ENCODE data around the gene UQCRC1. TPM values are rescaled to one million over a fixed set of nuclear protein-coding genes. Genes with fewer than 3 reads are reported as not detected.
A peak's percentile ranks its signal among the peaks of the same experiment; 100 is the strongest.

UQCRC1 gene
- total RNA-seq, 1 donor from 2014 or later = 190 TPM

DNA sequence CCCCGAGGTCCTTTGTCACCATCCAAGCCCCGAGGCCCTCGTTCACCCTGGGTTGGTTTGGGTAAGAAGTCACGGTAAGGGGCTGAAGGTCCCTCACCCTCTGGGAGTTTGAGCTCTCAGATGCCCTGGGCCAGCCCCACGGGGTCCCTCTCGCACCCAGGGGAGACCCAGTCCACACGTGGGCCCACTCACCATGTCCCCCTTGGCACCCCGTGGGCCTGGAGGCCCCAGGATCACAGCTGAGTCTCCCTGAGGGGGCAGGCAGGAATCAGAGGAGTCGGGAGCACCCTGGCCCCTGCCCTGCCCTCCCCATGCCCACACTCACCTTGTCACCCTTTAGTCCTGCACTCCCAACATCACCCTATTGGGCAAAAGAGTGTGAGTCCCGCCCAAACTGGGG is 40.0 kb downstream of the UQCRC1 start:
- Histone ChIP-seq H3K27ac (ENCODE audit: low read depth, low read length) (no peak overlapping the region), H2AFZ (ENCODE audit: low read depth, low read length) (no peak overlapping the region), H3K4me3 (ENCODE audit: insufficient read depth, low read depth, low read length) (no peak overlapping the region), H4K20me1 (ENCODE audit: insufficient read depth, low read length) (peaks cover 5% of the 10 kb centered on the region), H3K36me3 (ENCODE audit: insufficient read depth, low read length) (peaks cover 13% of the 10 kb centered on the region), H3K4me1 (ENCODE audit: insufficient read depth, low read length) (peaks cover 24% of the 10 kb centered on the region), H3K79me2 (ENCODE audit: insufficient read depth, low read length) (no peaks in the 10 kb centered on the region), H3K27me3 (ENCODE audit: insufficient read depth, low read length) (no peaks in the 10 kb centered on the region), H3K9ac (ENCODE audit: low read length) (no peak overlapping the region), H3K4me2 (ENCODE audit: low read length) (no peak overlapping the region), H3K9me3 (ENCODE audit: insufficient read depth, low read depth, low read length) (no peaks in the 10 kb centered on the region)
- Mint-ChIP-seq H3K9me3 (ENCODE audit: unreplicated experiment) (no peaks in the 10 kb centered on the region), H3K4me3 (ENCODE audit: unreplicated experiment) (no peak overlapping the region), H3K4me1 (ENCODE audit: low read depth, unreplicated experiment) (peaks cover 2% of the 10 kb centered on the region), H3K36me3 (ENCODE audit: low read depth, unreplicated experiment) (peaks cover 27% of the 10 kb centered on the region), H3K27ac (ENCODE audit: unreplicated experiment) (no peak overlapping the region), H3K27me3 (ENCODE audit: low read depth, unreplicated experiment) (no peaks in the 10 kb centered on the region)
- DNase-seq (ENCODE audit: low read depth) (no peak), FAIRE-seq (no peak)
- TF ChIP-seq, protein P1, sequence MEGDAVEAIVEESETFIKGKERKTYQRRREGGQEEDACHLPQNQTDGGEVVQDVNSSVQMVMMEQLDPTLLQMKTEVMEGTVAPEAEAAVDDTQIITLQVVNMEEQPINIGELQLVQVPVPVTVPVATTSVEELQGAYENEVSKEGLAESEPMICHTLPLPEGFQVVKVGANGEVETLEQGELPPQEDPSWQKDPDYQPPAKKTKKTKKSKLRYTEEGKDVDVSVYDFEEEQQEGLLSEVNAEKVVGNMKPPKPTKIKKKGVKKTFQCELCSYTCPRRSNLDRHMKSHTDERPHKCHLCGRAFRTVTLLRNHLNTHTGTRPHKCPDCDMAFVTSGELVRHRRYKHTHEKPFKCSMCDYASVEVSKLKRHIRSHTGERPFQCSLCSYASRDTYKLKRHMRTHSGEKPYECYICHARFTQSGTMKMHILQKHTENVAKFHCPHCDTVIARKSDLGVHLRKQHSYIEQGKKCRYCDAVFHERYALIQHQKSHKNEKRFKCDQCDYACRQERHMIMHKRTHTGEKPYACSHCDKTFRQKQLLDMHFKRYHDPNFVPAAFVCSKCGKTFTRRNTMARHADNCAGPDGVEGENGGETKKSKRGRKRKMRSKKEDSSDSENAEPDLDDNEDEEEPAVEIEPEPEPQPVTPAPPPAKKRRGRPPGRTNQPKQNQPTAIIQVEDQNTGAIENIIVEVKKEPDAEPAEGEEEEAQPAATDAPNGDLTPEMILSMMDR (IDR thresholded peaks at IDR 0.05; ENCODE audit: insufficient read depth, low read depth, low read length) = no peak
- TF ChIP-seq EZH2 (IDR thresholded peaks at IDR 0.05; ENCODE audit: insufficient read depth, low read length) = no peak

DNA sequence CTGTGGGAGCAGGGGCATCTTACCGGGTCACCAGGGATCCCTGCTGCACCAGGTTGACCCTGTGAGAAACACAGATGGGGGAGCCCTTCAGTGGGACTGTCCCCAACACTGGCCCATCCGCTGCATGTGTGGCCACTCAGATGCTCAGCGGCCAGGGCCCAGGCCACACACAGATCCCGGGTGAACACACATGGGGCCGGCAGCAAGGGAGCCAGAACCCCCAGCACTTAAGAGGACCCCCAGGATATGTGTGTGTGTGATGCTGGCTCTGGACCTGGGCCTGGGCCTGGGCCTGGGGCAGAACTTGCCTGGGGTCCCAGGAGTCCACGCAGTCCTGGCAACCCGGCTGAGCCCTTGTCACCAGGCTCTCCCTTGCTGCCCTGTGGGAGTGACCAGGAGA is 41.0 kb downstream of the UQCRC1 start:
- Histone ChIP-seq H3K4me2 (ENCODE audit: low read length) (no peak overlapping the region), H3K27ac (ENCODE audit: low read depth, low read length) (no peak overlapping the region), H3K4me3 (ENCODE audit: insufficient read depth, low read depth, low read length) (no peak overlapping the region), H4K20me1 (ENCODE audit: insufficient read depth, low read length) (no peaks in the 10 kb centered on the region), H3K27me3 (ENCODE audit: insufficient read depth, low read length) (no peaks in the 10 kb centered on the region), H3K79me2 (ENCODE audit: insufficient read depth, low read length) (no peaks in the 10 kb centered on the region), H3K9me3 (ENCODE audit: insufficient read depth, low read depth, low read length) (no peaks in the 10 kb centered on the region), H2AFZ (ENCODE audit: low read depth, low read length) (no peak overlapping the region), H3K4me1 (ENCODE audit: insufficient read depth, low read length) (peaks cover 33% of the 10 kb centered on the region), H3K36me3 (ENCODE audit: insufficient read depth, low read length) (peaks cover 6% of the 10 kb centered on the region), H3K9ac (ENCODE audit: low read length) (no peak overlapping the region)
- H3K4me3 Mint-ChIP-seq (ENCODE audit: unreplicated experiment) = no peak overlapping the region
- H3K4me1 Mint-ChIP-seq (ENCODE audit: low read depth, unreplicated experiment) = peaks cover 10% of the 10 kb centered on the region
- peaks cover 23% of the 10 kb centered on the region for H3K36me3 Mint-ChIP-seq (ENCODE audit: low read depth, unreplicated experiment)
- no peak for DNase-seq (ENCODE audit: low read depth)
- no peaks in the 10 kb centered on the region for H3K27me3 Mint-ChIP-seq (ENCODE audit: low read depth, unreplicated experiment)
- FAIRE-seq = no peak
- no peaks in the 10 kb centered on the region for H3K9me3 Mint-ChIP-seq (ENCODE audit: unreplicated experiment)
- no peak overlapping the region for H3K27ac Mint-ChIP-seq (ENCODE audit: unreplicated experiment)
- TF ChIP-seq EZH2 (IDR thresholded peaks at IDR 0.05; ENCODE audit: insufficient read depth, low read length) = no peak
- TF ChIP-seq, protein P1 (IDR thresholded peaks at IDR 0.05; ENCODE audit: insufficient read depth, low read depth, low read length) = no peak

DNA sequence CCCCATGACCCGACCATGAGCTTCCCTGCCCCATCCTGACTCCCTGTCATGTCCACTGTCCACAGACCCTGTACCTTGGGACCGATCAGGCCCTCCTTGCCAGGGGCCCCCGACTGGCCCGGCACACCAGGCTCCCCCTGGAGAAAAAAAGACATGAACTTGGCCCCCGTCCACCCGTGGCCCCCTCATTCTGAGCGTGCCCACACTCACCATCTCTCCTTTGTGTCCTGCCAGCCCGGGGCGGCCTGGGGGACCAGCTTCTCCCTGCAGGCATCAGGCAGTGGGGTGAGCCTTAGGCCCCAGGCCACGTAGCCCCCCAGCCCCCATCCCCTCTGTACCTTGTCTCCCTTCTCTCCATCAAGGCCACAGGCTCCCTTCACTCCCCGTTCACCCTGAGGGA is 41.9 kb downstream of the UQCRC1 start:
- Histone ChIP-seq H3K79me2 (ENCODE audit: insufficient read depth, low read length) (no peaks in the 10 kb centered on the region), H3K36me3 (ENCODE audit: insufficient read depth, low read length) (peaks cover 6% of the 10 kb centered on the region), H2AFZ (ENCODE audit: low read depth, low read length) (no peak overlapping the region), H3K4me2 (ENCODE audit: low read length) (no peak overlapping the region), H3K27ac (ENCODE audit: low read depth, low read length) (no peak overlapping the region), H3K27me3 (ENCODE audit: insufficient read depth, low read length) (no peaks in the 10 kb centered on the region), H3K9ac (ENCODE audit: low read length) (no peak overlapping the region), H3K4me1 (ENCODE audit: insufficient read depth, low read length) (peaks cover 41% of the 10 kb centered on the region), H4K20me1 (ENCODE audit: insufficient read depth, low read length) (no peaks in the 10 kb centered on the region), H3K4me3 (ENCODE audit: insufficient read depth, low read depth, low read length) (no peak overlapping the region), H3K9me3 (ENCODE audit: insufficient read depth, low read depth, low read length) (no peaks in the 10 kb centered on the region)
- H3K4me3 Mint-ChIP-seq (ENCODE audit: unreplicated experiment) = no peak overlapping the region
- no peaks in the 10 kb centered on the region for H3K9me3 Mint-ChIP-seq (ENCODE audit: unreplicated experiment)
- no peak for DNase-seq (ENCODE audit: low read depth)
- no peaks in the 10 kb centered on the region for H3K27me3 Mint-ChIP-seq (ENCODE audit: low read depth, unreplicated experiment)
- peak overlapping the region; percentile 50 for H3K27ac Mint-ChIP-seq (ENCODE audit: unreplicated experiment)
- H3K4me1 Mint-ChIP-seq (ENCODE audit: low read depth, unreplicated experiment) = peaks cover 15% of the 10 kb centered on the region
- H3K36me3 Mint-ChIP-seq (ENCODE audit: low read depth, unreplicated experiment) = peaks cover 20% of the 10 kb centered on the region
- TF ChIP-seq, protein P1 (IDR thresholded peaks at IDR 0.05; ENCODE audit: insufficient read depth, low read depth, low read length) = no peak
- TF ChIP-seq EZH2 (IDR thresholded peaks at IDR 0.05; ENCODE audit: insufficient read depth, low read length) = no peak
- FAIRE-seq = no peak

Measured in astrocyte (in vitro differentiated cells and primary cell).